AML-193 (cell line): Measurements from ENCODE around the gene CLCN5.
A peak's percentile ranks its signal among the peaks of the same experiment; 100 is the strongest.

Source experiments
- DNase-seq, 2 experiments: peaks; one replicate each; lab custom pipeline; 2025; lab: John Stamatoyannopoulos, UW

CLCN5 gene

GRCh38 chrX:49934148-49934547 is 11.8 kb downstream of the CLCN5 start:
- peak in 1 of 2 experiments; percentile 8 for DNase-seq

GRCh38 chrX:49934729-49935128 is 12.3 kb downstream of the CLCN5 start:
- DNase-seq, result no peak

GRCh38 chrX:49947781-49948180 is 25.4 kb downstream of the CLCN5 start:
- peak; percentile 1 to 12 for DNase-seq

GRCh38 chrX:49949961-49950360 is 27.6 kb downstream of the CLCN5 start:
- DNase-seq, result no peak

GRCh38 chrX:49951524-49952193 is 29.3 kb downstream of the CLCN5 start:
- no peak for DNase-seq

GRCh38 chrX:49956313-49956712 is 33.9 kb downstream of the CLCN5 start:
- no peak for DNase-seq

- DNase-seq, result no peak
These were observed 36.5 kb downstream of the CLCN5 start for GRCh38 chrX:49958727-49959485.

GRCh38 chrX:49959602-49960001 is 37.2 kb downstream of the CLCN5 start:
- no peak for DNase-seq

GRCh38 chrX:49960061-49960460 is 37.7 kb downstream of the CLCN5 start:
- no peak for DNase-seq

- no peak for DNase-seq
These were observed 48.3 kb downstream of the CLCN5 start for GRCh38 chrX:49970674-49971073.

GRCh38 chrX:49972328-49972860 is 50.0 kb downstream of the CLCN5 start:
- DNase-seq, result no peak

- no peak for DNase-seq
These were observed 54.3 kb downstream of the CLCN5 start for GRCh38 chrX:49976682-49977197.

- DNase-seq, result no peak
These were observed 55.1 kb downstream of the CLCN5 start for GRCh38 chrX:49977319-49978090.

GRCh38 chrX:49978176-49978575 is 55.8 kb downstream of the CLCN5 start:
- no peak for DNase-seq

- no peak for DNase-seq
These were observed 63.7 kb downstream of the CLCN5 start for GRCh38 chrX:49986058-49986457.

GRCh38 chrX:49987651-49988050 is 65.3 kb downstream of the CLCN5 start:
- DNase-seq, result no peak

- no peak for DNase-seq
These were observed 65.7 kb downstream of the CLCN5 start for GRCh38 chrX:49988143-49988542.

- no peak for DNase-seq
These were observed 69.4 kb downstream of the CLCN5 start for GRCh38 chrX:49991758-49992157.

- DNase-seq, result no peak
These were observed 70.5 kb downstream of the CLCN5 start for GRCh38 chrX:49992853-49993252.

GRCh38 chrX:49993661-49994060 is 71.3 kb downstream of the CLCN5 start:
- DNase-seq, result no peak

GRCh38 chrX:49995107-49995731 is 72.8 kb downstream of the CLCN5 start:
- DNase-seq, result no peak
